Measurements from ENCODE around the gene PIPOX.

PIPOX gene

DNA sequence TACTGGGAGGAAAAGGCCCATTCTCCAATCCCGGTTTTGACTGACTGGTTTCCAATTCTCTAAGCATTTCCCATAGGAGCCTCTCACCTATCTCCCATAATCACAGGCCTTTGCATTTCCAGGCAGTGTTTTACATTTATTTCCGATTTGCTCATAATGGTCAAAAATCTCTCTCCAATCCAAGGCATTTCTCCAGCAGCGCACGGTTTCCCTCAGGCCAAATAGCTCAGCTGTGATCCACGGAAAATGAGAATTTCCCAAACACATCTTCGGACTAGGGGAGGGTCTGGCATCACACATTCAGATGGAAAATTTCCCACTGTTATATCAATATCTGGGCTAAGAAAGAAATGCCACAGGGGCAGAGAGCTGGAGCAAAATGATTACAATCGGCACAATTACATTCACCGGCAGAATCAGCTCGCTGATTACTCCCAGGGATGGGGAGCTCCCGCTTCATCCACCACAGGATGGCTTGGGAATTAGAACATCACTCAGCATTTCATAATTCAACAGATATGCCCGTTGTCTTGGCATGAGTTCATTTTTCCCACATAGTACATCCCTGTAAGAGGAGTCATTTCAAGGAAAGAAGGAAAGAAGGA lies 6.7 kb downstream of the PIPOX start:
- DNase-seq: no peak

DNA sequence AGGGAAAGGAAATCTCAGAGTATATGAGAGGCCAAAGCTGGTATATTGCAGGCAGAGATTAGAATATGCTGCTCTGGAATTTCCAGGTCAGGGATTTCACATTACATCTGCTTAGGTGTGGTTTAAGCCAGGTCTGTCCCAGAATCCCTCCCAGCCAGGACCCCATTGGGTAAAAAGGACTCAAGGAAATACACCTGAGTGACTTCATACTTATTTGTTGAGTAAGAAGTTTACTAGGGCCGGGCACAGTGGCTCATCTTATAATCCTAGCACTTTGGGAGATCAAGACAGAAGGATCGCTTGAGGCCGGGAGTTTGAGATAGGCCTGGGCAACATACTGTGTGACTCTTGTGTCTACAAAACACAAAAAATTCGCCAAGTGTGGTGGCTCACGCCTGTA lies 7.2 kb downstream of the PIPOX start:
- no peak for DNase-seq

DNA sequence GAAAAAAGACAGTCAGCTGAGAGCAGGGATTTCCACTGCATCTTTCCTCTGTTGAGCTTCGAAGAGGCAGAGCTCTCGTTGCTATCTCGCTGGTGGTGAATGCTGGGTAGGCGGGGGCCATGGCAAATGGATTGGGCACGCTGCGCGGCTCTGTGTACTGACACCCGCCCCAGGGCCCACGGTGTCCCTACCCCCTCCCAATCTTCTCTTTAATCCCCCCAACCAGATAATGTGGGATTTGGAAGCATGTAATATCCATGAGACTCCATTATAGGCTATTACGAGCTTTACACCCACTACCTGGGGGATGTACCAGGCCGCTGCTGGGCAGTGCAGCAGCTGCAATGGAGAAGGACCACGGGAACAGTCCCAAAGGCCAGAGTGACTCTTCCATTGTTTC lies 8.3 kb downstream of the PIPOX start:
- no peak for DNase-seq

DNA sequence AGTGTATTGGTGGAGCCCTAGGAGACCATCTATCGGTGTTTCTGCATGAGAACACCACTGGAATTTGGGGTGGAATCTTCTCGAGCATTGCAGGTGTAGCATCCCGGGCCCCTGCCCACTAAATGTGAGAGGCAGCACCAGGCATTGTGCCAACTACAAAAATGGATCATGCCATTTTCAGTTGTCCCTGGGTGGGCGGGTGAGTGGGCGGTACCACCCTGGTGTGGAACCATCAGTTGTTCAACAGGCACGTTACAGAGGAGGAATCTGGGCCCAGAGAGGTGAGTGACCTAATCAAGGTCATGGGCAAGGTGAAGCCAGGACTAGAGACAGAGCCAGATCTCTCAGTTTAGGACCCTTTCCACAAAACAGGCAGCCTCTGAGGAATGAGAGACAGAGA lies 8.8 kb downstream of the PIPOX start:
- DNase-seq: no peak

DNA sequence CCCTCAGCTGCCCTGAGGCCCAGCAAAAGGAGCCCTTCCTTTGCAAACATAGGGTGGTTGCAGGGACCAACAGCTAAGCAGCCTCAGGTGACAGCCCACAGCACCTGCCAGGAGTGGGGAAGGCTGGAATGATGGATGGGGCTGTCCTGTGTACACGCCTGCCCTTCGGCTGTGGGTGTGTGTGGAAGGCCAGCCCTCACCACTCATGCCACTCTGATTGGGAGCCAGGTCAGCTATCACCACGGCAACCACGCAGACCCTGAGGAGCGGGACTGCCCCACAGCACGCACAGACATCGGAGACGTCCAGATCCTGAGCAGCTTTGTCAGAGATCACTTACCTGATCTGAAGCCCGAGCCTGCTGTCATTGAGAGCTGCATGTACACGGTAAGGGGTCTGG lies 11.9 kb downstream of the PIPOX start:
- DNase-seq: no peak

DNA sequence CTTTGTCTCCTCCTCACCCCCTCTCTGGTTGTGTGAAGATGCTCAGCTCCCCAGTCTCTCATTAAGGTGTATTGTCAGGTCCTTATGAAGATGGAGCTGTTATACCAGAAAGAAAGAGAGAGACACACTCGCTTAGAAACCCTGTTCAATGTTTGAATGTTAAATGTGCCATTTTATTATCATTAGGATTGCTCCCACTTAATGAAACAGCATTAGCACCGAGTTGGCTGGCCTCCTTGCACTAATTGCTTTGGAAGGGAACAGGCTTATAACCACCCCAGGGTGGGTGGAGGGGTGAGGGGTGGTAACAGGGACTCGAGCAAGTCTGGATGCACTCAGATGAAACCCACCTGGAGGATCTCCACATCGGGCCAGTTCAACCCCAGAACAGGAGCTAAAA lies 14.4 kb downstream of the PIPOX start:
- no peak for DNase-seq

DNA sequence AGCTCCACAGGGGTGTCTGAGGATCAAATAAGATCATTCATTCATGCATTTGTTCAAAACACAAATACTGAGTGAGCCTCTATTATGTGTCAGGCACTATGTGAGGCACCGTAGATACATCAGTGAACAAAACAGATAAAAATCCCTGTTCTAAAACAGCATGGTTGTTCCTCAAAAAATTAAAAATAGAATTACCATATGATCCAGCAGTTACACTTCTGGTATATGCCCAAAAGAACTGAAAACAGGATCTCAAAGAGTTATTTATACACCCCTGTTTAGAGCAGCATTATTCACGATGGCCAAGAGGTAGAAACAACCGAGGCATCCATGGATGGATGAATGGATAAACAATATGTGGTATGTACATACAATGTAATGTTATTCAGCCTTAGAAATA lies 15.4 kb downstream of the PIPOX start:
- DNase-seq: no peak

DNA sequence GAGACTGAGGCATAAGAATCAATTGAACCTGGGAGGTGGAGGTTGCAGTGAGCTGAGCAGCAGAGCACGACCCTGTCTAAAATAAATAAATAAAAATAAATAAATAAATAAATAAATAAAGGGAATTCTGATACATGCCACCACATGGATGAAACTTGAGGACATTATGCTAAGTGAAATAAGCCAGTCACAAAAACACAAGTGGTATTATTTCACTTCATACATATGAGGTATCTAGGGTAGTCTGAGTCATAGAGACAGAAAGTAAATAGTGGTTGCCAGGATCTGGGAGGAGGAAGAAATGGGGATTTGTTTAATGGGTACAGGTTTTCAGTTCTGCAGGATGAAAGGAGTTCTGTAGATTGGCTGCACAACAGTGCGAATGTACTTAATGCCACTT lies 16.3 kb downstream of the PIPOX start:
- DNase-seq: no peak

DNA sequence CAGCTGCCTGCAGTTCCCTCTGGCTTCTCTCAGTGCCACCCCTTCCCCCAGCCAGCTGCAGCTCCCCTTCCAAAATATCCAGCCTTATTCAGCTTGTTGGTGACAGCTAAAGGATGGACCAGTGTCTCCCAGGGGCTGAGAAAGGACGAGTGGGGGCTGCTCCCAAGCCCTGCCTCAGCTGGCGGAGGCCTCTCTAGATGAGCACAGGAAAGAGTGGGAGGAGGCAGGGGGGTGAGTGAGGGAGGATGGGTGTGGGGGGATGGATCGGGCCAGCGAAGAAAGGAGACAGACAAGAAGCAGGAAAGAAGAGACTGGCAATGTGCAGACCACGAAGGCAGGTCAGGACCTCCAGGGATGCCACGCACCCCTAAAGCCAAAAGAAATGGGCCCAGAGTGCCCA lies 17.5 kb downstream of the PIPOX start:
- DNase-seq: no peak

DNA sequence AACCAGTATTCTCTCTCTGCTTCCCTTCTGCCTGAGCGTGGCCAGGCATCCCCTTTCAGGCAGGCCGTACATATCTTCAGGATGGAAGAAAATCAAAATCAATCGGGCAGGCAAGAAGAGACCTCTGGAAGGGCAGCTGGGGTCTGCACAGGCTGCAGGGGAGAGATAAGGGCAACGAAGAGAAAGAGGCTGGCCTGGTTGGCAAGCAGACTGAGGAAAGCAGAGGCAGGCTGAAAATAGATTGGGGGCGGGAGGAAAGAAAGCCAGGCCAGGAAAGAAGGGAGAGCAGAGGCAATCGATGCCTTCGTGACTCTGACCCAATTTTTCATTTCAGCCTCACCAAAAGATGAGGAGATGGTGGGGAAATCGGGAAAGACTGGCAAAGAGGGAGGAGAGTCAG lies 18.1 kb downstream of the PIPOX start:
- no peak for DNase-seq

DNA sequence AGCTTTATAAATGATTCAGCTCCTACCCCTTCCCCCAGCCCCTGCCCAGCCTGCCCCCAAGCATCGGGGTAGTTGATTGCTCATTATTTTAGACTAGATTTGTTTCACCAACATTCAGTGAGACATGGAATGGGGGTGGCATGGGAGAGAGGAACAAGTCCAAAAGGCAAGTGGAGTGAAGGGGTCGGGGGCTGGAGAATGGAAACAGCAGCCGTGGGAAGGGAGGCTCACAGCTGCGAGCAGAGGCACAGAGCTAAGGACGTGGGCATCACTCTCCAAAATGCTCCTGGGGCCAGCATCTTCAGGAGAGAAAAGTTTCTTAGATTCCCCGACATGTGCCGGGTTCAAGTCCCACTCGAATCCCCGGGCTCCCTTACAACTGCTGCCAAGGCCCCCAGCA lies 19.3 kb downstream of the PIPOX start:
- no peak for DNase-seq

DNA sequence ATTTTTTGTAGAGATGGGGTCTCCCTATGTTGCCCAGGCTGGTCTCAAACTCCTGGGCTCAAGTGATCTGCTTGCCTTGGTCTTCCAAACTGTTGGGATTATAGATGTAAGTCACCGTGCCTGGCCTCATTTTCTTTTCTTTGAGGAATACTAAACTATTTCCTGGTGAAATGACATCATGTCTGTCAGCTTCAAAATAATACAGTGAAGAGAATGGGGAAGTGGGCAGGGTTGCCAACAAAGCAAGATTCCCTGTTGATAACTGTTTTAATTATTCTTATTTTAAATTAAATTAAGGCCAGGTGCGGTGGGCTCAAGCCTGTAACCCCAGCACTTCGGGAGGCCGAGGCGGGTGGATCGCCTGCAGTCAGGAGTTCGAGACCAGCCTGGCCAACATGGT lies 21.1 kb downstream of the PIPOX start:
- DNase-seq: no peak

DNA sequence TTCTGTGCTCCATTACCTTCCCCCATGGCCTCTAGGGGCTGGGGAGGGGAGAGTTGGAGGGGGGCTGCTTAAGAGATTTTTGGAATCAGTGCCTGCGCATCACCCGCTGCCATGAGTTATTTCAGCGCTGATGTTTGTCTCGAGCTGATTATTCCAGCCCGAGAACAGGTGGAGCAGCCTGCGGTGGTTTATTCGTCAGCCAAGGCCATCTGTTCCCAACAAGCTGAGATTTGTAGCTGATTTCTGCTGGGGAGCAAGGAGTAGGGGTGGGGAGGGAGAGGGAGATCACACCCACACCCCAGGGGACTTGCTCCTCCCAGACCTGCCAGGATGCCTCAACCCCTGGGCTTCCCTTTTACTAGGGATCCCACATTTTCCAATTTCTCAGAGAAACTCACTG lies 23.1 kb downstream of the PIPOX start:
- peak in 1 of 2 experiments; percentile 18 for DNase-seq

DNA sequence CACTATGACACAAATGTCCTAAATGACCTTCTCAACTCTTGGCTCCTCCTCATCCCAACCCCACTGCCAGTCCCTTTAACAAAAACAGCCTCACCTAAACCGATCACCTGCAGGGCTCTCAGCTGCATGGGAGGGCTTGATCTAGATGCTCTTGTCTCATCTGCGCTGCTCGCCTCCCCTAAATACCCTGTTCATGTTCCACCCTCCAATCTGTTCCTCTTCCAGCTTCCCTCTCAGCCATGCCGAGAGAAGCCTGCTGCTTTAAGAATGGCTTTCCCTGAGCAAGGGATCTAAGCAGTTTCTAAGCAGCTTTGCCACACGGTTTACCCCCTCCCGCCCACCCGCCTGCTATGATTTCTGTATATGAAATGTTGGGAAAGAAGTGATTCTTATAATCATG lies 23.7 kb downstream of the PIPOX start:
- DNase-seq: no peak

DNA sequence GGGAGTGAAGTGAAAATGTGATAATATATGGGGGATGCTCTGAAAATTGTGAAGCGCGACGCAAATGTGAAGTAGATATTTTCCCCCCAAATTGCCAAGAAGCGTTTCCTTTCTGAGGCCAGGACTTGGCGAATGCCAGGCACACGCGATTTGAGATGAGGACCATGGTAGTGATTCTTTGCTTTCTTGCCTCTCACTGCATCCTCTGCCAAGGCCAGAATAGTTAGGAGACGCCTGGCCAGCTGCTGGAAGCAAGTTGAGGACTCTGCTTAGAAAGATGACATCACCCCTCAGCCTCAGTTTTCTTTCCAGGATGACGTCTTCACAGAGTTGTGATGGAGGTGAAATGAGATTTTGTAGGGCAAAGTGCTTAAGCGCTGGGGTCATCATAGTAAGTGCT lies 25.9 kb downstream of the PIPOX start:
- DNase-seq: no peak

DNA sequence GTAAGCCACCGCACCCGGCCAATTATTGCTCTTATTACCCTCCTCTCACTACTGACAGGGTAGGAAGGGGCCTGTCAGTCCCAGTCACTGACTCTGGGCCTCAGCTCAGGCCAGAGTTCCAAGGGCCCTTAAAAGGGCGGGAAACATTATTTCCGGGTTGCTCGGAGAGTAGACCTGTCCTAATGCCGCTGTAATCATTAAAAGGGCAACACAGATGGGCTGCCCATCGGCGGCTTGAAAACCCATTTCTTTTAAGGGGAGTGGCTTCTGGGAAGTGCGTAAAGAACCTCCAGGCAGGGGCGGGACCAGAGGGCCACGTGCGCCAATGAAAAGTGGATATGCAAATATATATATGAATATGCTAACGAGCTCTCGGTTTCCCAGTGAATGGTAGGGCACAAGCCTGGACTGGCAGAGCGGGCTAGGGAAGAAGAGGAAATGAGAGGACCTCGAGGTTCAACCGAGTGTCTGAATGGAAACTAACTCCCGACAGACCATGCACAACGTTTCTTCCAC lies 26.6 kb downstream of the PIPOX start:
- no peak for DNase-seq

DNA sequence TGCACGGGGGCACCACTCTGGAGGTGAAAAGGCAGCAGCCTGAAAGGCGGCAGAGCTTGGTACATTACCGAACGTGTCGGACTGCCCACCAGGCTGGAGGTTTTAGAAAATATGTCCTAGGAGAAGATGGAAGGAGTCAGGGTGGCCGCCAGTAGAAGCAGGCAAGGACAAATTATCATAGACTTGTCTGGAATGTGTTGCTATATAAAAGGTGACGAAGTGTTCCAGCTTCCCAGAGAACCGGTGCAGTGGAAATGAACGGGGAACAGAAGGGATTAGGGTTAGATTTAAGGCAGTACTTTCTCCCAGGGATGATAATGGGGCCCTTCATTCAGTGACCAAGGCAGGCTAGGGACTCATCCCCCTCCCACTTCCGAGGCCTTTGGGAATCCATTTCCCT lies 27.4 kb downstream of the PIPOX start:
- no peak for DNase-seq

DNA sequence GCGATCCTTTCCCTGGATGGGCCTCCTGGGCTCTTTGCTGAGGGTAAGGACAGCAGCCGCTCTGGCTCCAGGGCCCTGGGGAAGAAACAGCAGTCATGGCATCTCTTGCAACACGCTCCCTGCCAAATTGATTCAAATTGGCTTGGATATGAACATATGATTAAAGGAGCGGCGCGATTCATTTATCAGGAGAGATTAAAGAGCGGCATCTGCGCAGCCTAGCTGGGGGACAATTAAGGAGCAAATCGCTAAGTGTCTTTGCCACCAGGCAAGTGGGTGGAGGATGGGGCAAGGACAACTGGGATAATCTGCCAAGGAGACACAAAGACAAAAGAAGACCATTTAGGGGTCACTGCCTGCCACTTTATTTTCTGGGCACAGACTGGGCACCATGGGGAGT lies 27.8 kb downstream of the PIPOX start:
- peak in 1 of 2 experiments; percentile 31 for DNase-seq

DNA sequence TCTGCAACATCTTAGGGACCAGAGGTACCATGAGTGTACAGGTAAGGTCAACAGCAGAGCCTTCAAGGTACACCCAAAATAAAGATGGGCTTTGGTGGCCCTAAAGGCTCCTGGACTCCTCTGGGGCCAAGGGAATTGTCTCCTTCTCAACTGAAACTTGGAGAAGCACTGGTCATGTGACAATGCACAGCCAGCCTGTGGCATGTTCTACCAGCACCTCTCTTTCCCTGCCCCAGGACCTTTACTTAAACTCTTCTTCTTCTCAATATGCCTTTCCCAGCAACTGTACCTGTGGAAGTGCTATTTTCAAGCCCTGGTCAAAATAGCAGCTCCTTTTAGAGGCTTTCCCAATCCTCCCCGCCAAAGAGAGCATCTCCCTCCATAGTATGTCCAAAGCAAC lies 28.4 kb downstream of the PIPOX start:
- no peak for DNase-seq

DNA sequence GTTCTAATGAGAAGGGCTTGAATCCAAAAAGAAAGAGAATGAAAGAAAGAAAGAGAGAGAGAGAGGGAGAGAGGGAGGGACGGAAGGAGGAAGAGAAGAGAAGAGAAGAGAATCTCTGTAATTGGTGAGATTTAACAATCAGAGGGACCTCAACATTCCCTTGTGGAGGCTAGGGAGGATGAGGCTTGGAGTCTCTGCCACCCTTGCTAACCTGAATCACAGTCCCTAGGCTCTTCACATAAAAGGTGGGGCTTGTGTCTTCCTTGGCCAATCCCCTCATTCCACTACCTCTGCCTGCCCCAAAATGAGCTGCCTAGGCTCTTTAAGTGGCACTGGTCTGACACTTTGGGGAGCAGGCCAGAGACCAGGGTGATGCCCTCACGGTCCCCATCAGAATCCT lies 30.1 kb downstream of the PIPOX start:
- DNase-seq: no peak

DNA sequence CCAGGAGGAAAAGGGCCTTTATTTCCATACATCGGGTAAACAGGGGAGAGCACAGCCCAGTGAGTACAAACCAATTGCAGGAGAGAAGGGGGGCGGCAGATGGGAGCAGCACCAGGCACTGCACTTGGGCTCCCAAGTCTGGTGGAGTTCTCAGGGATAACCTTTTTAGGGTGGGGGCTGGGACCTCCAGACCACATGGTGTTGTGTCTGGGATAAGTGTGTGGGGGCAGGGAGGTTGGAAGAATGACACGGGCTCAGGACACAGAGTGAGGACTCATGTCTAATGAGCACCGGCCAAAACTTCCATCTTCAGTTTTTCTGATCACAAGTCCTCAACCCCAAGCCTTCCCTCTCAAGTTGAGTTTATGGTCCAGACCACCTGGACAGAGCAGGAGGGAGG lies 30.6 kb downstream of the PIPOX start:
- DNase-seq: no peak

DNA sequence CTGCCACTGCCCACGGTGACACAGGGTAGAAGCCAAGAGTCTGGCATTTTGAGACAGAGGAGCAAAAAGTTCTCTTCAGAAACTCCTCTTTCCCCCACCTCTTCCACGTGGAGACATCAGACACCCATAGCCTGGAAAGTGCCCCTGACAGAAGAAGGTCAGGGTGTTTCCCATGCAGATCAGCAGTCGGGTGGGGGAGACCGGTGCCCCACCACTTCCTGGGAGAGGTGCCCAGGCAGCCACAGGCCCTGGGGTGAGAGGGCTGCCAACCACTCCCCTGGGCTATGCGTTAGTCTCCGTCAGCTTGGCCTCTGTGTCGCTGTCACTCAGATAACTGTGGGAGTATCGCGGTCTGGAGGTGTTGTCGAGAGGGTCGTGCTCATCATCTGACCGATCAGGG lies 31.5 kb downstream of the PIPOX start:
- DNase-seq: no peak

DNA sequence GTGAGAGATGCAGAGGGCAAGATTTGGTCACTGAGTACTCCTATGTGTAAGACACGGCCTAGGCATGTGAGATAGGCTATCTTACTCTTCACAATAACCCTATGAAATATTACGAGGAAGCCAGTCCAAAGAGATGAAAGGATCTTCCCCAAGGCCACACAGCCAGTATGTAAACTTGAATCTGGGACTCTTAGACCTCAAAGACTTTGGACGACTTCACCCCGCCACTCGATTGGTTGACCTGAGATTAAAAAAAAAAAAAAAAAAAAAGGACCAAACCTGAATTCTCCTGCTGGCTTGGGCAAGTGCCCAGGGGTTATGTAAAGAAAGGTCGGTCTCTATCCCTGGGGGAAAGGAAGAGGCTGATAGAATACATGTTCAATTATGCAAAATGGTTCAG lies 33.1 kb downstream of the PIPOX start:
- DNase-seq: no peak

DNA sequence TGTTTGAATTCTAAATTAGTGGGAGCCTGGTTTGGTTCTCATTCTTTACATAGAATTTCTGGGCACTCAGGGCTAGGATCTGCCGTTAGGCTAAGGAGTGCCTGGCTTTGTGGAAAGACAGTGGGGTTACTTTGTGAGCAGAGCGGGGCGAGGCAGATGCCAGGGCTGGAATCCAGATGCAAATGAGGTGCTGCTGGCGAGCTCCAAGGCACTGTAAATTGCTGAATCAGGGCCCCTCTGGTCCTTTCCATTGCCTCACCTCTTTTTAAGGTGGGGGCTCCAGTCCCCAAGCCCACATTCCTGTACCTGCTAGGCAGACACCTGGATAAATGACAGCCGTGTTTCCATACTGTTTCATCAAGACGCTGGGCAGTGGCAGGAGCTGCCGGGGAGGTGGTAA lies 33.8 kb downstream of the PIPOX start:
- DNase-seq: no peak

DNA sequence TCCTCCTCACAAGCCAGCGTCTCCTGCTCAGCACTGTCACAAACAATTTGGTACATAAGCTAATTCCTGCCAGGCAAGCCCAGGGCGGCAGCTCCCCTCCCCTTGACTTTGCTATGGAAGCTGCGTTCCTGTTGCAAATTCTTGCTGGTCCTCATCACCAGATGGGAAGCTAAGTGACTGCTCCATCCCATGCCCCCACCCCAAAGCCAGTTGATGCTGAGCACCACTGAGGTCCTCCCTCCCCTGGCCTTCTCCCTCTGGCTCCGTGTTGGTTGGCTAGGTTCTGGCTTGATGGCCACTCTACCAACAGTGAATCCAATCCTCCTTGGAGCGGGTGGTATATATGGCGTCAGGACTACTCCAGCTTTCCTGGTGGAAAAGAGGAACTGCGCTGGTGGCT lies 34.4 kb downstream of the PIPOX start:
- no peak for DNase-seq

All from NCI-H2081 (cell line).